DMS153 treated with DMSO at 0.1 percent for 48 hours (cell line): ENCODE results near the gene CCDC117.
"Not testable (repeated sequence)": the region's sequence is repeated elsewhere in the genome, so short reads cannot be mapped to it uniquely, and the experiment has no call there.

ENCODE experiments used
- DNase-seq: peaks from one replicate; lab custom pipeline; 2025; ENCODE audit not compliant: unreplicated experiment; lab: John Stamatoyannopoulos, UW

Gene CCDC117

GRCh38 chr22:28799606-28800307 is 27.3 kb downstream of the CCDC117 start:
- DNase-seq = no peak

GRCh38 chr22:28800308-28801041 is 28.0 kb downstream of the CCDC117 start, which contains the start of gene XBP1:
Gene XBP1 (minus strand): TSS chr22:28800569.
- DNase-seq = peak; percentile 72

GRCh38 chr22:28801845-28802594 is 29.5 kb downstream of the CCDC117 start:
- no peak for DNase-seq

DNA sequence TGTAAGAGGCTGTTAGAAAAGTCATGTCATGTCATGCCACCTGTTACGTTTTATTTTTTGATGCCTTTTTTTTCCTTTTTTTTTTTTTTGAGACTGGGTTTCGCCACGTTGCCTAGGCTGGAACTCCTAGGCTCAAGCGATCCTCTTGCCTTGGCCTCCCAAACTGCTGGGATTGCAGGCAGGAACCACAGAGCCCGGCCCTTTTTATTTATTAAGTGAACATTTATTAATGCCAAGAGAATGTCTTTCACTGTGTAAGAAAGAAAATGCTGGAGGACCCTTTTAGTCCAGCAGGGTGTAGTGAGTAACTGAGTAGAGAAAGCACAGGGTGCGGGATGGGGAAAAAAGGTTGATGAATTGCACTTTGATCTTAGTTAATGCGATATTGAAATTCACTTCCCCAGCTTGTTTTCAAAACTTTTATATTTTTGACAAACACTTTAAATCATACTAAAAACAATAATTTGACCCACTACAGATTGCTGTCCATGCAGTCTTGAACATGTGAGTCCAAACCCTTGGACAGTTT is 30.2 kb downstream of the CCDC117 start:
- DNase-seq = no peak

DNA sequence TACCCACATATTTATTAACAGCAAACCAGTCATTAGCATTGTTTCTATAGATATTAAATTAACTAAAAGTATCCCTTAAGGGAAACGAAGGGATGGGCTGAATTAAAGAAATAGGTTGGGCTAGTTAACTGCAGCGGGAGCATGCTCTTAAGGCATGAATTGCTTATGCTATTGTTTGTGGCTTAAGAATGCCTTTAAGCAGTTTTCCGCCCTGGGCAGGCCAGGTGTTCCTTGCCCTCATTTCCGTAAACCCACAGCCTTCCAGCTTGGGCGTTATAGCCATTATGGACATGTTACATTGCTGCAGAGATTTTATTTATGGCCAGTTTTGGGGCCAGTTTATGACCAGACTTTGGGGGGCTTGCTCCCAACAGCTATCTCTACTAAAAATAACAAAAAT is 32.9 kb downstream of the CCDC117 start:
- DNase-seq = not testable (repeated sequence)

GRCh38 chr22:28808716-28809355 is 36.3 kb downstream of the CCDC117 start:
- DNase-seq = no peak

DNA sequence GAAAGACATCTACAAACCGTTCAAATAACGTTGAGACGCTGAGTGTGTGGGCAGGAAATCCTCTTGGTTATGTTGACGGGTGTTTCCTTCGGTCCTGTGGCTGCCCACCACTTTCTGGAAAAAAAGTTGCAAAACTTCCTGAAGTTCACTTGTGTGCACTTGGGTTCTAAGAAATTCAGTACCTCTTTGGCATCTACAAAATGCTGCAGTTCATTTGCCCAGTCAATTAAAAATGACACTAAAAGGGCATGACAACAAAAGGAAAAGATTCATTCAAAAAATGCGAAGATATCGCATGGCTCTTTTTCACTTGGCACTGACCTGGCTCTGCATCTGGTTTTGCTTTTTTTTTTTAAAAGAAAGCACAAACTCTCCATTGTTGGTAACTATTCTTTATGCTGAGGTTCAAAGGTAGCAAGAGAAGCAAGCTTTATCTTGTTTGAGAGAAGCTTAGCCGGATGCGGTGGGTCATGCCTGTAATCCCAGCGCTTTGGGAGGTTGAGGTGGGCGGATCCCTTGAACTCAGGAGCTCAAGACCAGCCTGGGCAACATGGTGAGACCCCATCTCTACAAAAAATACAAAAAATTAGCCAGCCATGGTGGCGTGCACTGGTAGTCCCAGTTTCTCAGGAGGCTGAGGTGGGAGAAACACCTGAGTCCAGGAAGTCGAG is 38.5 kb downstream of the CCDC117 start:
- no peak for DNase-seq

GRCh38 chr22:28812516-28812915 is 40.0 kb downstream of the CCDC117 start:
- no peak for DNase-seq

DNA sequence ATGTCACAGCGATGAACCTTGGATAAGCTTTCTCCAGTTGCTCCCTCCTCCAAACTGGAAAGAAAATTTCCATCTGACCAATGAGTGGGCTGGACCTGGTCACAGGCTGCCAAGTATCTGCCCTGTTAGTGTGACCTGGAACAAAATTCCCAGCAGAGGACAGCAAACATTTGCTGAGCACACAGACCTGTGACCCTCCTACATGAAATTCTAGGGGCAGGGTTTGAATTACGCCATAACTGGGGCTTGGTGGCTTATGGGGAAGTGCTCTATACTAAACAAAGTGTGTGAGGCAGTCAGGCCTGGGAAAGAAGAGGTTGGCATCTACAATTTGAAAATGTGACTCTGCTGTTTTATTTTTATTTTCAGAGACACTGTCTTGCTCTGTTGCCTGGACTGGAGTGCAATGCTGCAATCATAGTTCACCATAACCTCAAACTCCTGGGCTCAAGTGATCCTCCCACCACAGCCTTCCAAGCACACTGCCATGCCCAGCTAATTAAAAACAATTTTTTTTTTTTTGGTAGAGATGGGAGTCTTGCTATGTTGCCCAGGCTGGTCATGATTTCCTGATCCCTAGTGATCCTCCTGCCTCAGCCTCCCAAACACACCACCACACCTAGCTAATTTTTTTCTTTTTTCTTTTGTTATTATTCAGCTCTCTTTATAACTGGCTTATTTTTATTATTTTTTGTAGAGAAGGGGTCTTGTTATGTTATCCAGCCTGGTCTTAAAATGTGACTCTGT is 41.5 kb downstream of the CCDC117 start:
- no peak for DNase-seq

DNA sequence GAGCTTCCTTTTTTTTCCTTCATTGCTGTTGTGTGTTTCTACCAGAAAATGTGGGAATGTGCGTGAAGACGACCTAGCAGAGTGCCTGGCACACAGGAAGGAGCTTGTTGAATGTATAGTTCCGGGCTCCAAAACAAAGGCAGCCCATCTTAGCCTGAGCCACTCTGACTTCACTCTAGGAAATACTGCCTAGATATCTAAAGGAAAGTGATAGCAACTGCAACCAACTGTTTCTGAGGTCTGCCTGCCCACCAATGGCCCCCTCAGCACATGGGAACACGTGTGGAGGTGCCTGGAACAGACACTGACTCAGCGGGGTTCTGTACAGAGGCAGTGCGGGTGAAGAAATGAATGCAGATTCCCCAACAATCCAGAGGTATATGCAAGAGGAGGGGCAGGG is 42.6 kb downstream of the CCDC117 start:
- DNase-seq = no peak

GRCh38 chr22:28815729-28816128 is 43.2 kb downstream of the CCDC117 start:
- DNase-seq = no peak

GRCh38 chr22:28817064-28817463 is 44.6 kb downstream of the CCDC117 start:
- DNase-seq = no peak

- DNase-seq = peak; percentile 71
These were observed 45.7 kb downstream of the CCDC117 start for GRCh38 chr22:28817919-28818859.

DNA sequence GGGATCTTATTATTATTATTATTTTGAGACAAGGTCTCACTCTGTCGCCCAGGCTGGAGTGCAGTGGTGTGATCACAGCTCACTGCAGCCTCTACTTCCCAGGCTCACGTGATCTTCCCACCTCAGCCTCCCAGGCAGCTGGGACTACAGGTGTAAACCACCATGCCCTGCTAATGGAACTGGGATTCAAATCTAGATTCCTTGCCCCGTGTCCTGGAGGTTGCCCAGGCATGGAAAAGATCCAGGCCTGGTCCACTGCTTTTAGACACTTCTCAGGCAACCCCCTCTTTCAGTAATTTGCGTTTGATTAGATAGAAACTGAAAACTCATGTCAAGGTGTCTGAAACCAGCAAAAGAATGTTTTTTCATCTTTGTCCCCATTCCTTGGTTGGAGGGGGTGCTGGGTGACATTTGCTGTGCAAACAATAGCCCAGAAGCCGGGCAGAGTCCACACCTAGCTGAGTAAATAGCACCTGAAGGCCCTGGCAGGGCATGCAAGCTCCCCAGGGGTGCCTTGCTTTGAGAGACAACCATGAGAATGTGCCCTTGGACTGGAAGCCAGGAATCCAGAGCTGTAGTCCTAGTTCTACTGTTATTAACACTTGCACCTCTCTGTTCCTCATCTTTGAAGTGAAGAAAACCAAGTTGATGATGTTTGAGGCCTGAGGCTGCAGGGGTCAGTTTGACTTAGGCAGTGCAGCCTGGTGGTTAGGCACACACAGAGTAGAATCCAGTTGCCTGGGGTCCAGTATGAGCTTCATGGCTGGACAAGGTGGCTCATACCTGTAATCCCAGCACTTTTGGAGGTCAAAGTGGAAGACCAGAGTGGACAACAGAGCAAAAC is 47.0 kb downstream of the CCDC117 start:
- DNase-seq = no peak

GRCh38 chr22:28820885-28821284 is 48.4 kb downstream of the CCDC117 start:
- no peak for DNase-seq

- DNase-seq = no peak
These were observed 49.0 kb downstream of the CCDC117 start for GRCh38 chr22:28821452-28821851.

DNA sequence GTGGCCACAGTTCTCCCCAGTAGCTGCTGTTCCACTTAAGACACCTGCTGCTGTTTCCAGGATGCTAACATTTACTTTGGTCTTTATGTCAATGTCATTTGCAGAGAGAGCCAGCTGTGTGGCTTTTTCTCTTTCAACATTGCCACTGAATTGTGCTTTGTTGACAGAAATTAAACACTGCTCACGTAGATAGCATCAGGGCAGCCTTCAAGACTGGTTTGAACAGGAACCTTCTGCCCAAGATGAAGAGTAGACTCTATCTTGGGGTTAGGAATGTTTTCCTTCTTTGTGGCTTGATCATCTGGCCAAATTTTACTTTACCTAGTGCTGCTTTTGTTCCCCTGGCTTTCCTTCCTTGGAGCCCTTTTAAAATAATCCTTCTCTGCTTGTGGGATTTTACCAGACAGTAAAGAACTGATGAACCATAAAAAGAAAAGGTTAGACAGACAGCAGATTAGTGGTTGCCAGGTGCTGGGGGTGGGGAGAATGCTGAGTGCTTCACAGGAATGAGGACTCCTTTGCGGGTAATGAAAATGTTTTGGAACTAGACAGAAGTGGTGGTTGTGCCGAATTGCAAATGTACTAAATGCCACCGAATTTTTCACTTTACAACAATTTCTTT is 50.5 kb downstream of the CCDC117 start:
- peak; percentile 93 for DNase-seq
